ENCODE measurements around the gene ABCA1. TPM values are rescaled to one million over a fixed set of nuclear protein-coding genes. Genes with fewer than 3 reads are reported as not detected.

Gene ABCA1
- total RNA-seq, 4 donors from 2014 or later = 101 to 182 (median 151) TPM

GRCh38 chr9:104905931-104906330, 22.0 kb downstream of the ABCA1 start:
- no peak for TF ChIP-seq CTCF (IDR thresholded peaks at IDR 0.05; ENCODE audit: low read depth)

- TF ChIP-seq CTCF (IDR thresholded peaks at IDR 0.05; ENCODE audit: low read depth) = no peak
These were observed 22.6 kb downstream of the ABCA1 start for GRCh38 chr9:104905153-104905901.

GRCh38 chr9:104903609-104904008, 24.3 kb downstream of the ABCA1 start:
- no peak for TF ChIP-seq CTCF (IDR thresholded peaks at IDR 0.05; ENCODE audit: low read depth)

GRCh38 chr9:104900871-104901270, 27.1 kb downstream of the ABCA1 start:
- no peak for TF ChIP-seq CTCF (IDR thresholded peaks at IDR 0.05; ENCODE audit: low read depth)

GRCh38 chr9:104900324-104900723, 27.6 kb downstream of the ABCA1 start:
- TF ChIP-seq CTCF (IDR thresholded peaks at IDR 0.05; ENCODE audit: low read depth) = no peak

GRCh38 chr9:104899759-104900247, 28.2 kb downstream of the ABCA1 start:
- no peak for TF ChIP-seq CTCF (IDR thresholded peaks at IDR 0.05; ENCODE audit: low read depth)

GRCh38 chr9:104896131-104896530, 31.8 kb downstream of the ABCA1 start:
- no peak for TF ChIP-seq CTCF (IDR thresholded peaks at IDR 0.05; ENCODE audit: low read depth)
